Endometrial microvascular endothelial cells (primary cell): ENCODE results near the gene ACADS. TPM values are rescaled to one million over a fixed set of nuclear protein-coding genes. Genes with fewer than 3 reads are reported as not detected.
"Not testable (repeated sequence)": the region's sequence is repeated elsewhere in the genome, so short reads cannot be mapped to it uniquely, and the experiment has no call there.

Source experiments
- in situ Hi-C: cut with HindIII; loops from 2 replicates; pipeline ENCODE4 v1.10.0; 2017; ENCODE audit warnings: low sequenced_read_pairs, low pct_unique_long_range_greater_than_20kb; ENCODE audit errors: inconsistent ontology term
- total RNA-seq: library from RNA; depleted of rRNA; stranded (reverse); fragments of >200 nt; gene quantifications from one replicate; pipeline ENCODE4 v1.2.3, GENCODE V29; 2015; ENCODE audit errors: inconsistent ontology term

The ACADS gene
- total RNA-seq, 1 donor from 2014 or later = 29.7 TPM

DNA sequence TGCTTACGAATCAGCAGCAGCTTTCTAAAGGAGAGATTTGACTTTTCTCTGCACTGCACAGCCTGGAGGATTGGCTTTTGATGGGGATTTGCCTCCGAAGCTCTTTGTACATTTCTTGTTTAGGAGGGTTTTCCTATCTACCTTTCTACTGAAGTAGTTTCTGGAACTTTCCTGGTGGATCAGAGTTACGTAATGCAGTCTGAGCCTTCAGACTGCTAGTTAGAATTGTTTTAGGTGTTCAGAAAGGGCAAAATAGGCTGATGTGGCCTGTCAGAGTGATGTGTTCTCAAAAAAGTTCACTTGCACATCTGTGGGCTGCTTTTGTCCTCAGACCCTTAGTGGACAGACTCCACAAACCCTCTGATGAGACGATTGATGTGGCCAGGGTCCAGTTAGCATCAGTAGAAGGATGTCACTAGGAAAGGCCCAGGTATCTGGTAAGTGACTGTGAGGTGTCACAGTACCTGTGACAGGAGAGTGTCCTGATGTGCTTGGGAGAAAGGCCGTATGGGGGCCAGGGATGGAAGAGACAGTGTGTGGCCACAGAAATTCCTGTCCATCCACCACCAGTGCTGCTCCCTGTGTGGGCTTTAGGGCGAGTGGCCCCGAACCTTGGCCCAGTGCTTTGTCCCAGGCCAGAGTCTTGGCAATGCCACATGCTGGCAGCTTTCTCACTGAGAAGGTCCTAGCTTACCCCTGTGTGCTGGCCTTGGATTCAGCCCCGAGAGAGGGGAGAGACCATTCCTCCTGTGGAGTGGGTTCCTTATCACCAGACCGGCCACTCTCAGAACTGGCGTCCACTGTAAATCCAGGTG, 4.4 kb upstream of the ACADS start:
- in situ Hi-C loops = no loop called here

- in situ Hi-C loops = no loop called here
Observed at GRCh38 chr12:120721866-120722265, 3.8 kb upstream of the ACADS start.

GRCh38 chr12:120722784-120723183, 2.8 kb upstream of the ACADS start:
- in situ Hi-C loops = no loop called here

GRCh38 chr12:120724720-120725119, 906 bp upstream of the ACADS start:
- in situ Hi-C loops = no loop called here

- in situ Hi-C loops = no loop called here
Observed at GRCh38 chr12:120725151-120725658, 421 bp upstream of the ACADS start.

- in situ Hi-C loops = no loop called here
Observed at GRCh38 chr12:120726510-120726793, 826 bp downstream of the ACADS start.

DNA sequence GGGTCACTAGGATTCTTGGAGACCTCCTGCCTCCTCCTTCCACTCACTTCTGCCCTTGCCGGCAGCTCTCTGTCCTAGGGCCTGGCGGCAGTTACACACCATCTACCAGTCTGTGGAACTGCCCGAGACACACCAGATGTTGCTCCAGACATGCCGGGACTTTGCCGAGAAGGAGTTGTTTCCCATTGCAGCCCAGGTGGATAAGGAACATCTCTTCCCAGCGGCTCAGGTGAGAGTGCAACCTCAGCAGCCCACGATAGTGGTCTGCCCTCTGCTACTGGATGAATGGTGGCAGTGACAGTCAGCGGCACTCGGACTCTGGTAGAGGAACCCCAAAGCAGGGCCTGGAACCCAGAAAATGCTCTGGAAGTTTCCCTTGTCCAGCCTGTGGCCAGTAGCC, 1.3 kb downstream of the ACADS start:
- in situ Hi-C loops = no loop called here

GRCh38 chr12:120732198-120732597, 6.6 kb downstream of the ACADS start:
- in situ Hi-C loops = not testable (repeated sequence)

DNA sequence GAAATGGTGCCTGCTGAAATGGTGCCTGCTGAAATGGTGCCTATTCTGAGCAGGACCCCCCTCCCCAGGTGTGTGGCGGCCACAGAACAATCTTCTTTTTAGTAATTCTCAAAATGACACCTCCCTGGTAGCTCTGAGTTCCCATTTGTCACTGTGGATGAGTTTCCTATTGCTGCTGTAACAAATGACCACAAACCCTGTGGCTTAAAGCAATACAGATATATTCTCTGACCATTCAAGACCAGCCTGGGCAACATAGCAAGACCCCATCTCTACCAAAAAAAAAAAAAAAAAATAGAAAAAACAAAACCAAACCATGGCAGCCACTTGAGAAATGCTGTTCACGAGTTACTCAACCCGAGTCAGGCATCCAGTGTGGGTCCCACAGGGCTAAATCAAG, 7.9 kb downstream of the ACADS start:
- in situ Hi-C loops = no loop called here

GRCh38 chr12:120734210-120734609, 8.6 kb downstream of the ACADS start:
- in situ Hi-C loops = no loop called here

- in situ Hi-C loops = no loop called here
Observed at GRCh38 chr12:120735181-120735580, 9.6 kb downstream of the ACADS start.

- in situ Hi-C loops = no loop called here
Observed at GRCh38 chr12:120736404-120737331, 11.0 kb downstream of the ACADS start.

GRCh38 chr12:120737557-120738251, 12.1 kb downstream of the ACADS start:
- in situ Hi-C loops = no loop called here

- in situ Hi-C loops = no loop called here
Observed at GRCh38 chr12:120738252-120739030, 12.8 kb downstream of the ACADS start.

GRCh38 chr12:120739031-120739762, 13.6 kb downstream of the ACADS start:
- in situ Hi-C loops = no loop called here

GRCh38 chr12:120739821-120740613, 14.4 kb downstream of the ACADS start:
- in situ Hi-C loops = no loop called here

DNA sequence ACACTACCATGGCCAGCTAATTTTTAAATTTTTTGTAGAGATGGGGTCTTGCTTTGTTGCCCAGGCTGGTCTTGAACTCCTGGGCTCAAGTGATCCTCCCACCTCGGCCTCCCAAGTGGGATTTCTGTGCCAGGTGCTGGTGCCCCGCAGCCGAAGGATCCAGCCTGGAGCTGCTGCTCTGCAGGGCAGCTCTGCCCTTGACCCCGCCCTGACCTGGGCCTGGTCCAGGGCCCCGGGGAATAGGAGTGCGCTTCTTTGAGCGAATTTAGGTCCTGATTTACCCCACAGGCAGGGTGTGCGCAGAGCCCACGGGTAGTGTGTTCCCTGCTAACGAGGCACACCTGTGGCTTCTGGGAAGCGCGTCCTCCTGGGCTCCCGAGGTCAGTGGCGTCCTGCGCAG, 15.2 kb downstream of the ACADS start:
- in situ Hi-C loops = no loop called here
